ENCODE measurements around the gene ADAMTSL1. TPM values are rescaled to one million over a fixed set of nuclear protein-coding genes. Genes with fewer than 3 reads are reported as not detected.

ADAMTSL1 gene
- total RNA-seq, 1 experiment from 2014 or later = 1.2 TPM

GRCh38 chr9:18906656-18907395, 432.9 kb downstream of the ADAMTSL1 start:
- Histone ChIP-seq H3K9ac (ENCODE audit: extremely low read depth, insufficient read length, low read length) (no peak overlapping the region), H2BK15ac (ENCODE audit: low read depth, low read length) (no peak overlapping the region), H2BK12ac (ENCODE audit: insufficient read length, low read depth, low read length) (no peak overlapping the region), H3K4ac (ENCODE audit: low read depth, low read length) (no peak overlapping the region), H3K9me3 (ENCODE audit: control insufficient read depth, low read depth, low read length) (no peaks in the 10 kb centered on the region), H3K56ac (ENCODE audit: insufficient read length, low read depth, low read length) (no peak overlapping the region), H3K4me1 (ENCODE audit: insufficient read depth, low read length) (no peaks in the 10 kb centered on the region; the same call in 1 of the 2 replicates), H4K20me1 (ENCODE audit: control insufficient read depth, insufficient read depth, insufficient read length) (no peaks in the 10 kb centered on the region), H4K91ac (ENCODE audit: insufficient read length, low read depth, low read length) (no peak overlapping the region), H2BK120ac (ENCODE audit: low read depth, low read length, poor library complexity, severe bottlenecking) (no peak overlapping the region), H4K5ac (ENCODE audit: insufficient read length, low read depth, low read length) (no peak overlapping the region), H3K27ac (ENCODE audit: insufficient read length, low read depth, low read length) (no peak overlapping the region), H2BK5ac (ENCODE audit: insufficient read length, low read length) (no peak overlapping the region), H3K14ac (ENCODE audit: insufficient read depth, low read length) (no peak overlapping the region), H4K8ac (replicated peaks; ENCODE audit: insufficient read length, low read depth, low read length) (no peak overlapping the region), H3K4me2 (ENCODE audit: insufficient read depth, insufficient read length, low read length) (no peak overlapping the region), H3K79me2 (ENCODE audit: insufficient read depth, low read length) (no peaks in the 10 kb centered on the region), H3K79me1 (ENCODE audit: insufficient read depth, low read depth, low read length, poor library complexity, severe bottlenecking) (no peaks in the 10 kb centered on the region), H3T11ph (ENCODE audit: low read length) (no peak overlapping the region), H3K23ac (ENCODE audit: insufficient read length, low read depth, low read length) (no peak overlapping the region), H3K27me3 (ENCODE audit: insufficient read depth, low read length) (no peaks in the 10 kb centered on the region), H2AK5ac (ENCODE audit: insufficient read length, low read length) (no peak overlapping the region), H3K23me2 (ENCODE audit: insufficient read length, low read depth, low read length, poor library complexity, severe bottlenecking) (no peaks in the 10 kb centered on the region), H2AFZ (ENCODE audit: low read length) (no peak overlapping the region), H3K18ac (ENCODE audit: insufficient read length, low read depth, low read length) (no peak overlapping the region), H2BK20ac (ENCODE audit: low read depth, low read length, poor library complexity, severe bottlenecking) (no peak overlapping the region)
- H3K4me1 Mint-ChIP-seq = peaks cover 13 to 23% of the 10 kb centered on the region in 2 experiments
- no peak overlapping the region for H3K4me3 Mint-ChIP-seq
- no CpG with 5 or more reads among the region's 9 CpGs for WGBS (ENCODE audit: extremely low coverage, insufficient read length, low lambda C conversion rate)
- H3K9me3 Mint-ChIP-seq = peaks cover 0 to 11% of the 10 kb centered on the region in 2 experiments; a peak in 2 of 5 replicates
- H3K27ac Mint-ChIP-seq = no peak overlapping the region; a peak in 1 of 7 replicates
- TF ChIP-seq CTCF (conservative IDR thresholded peaks at IDR 0.05) = no peak
- no peaks in the 10 kb centered on the region for H3K27me3 Mint-ChIP-seq (ENCODE audit: low read depth)
- DNase-seq = no peak
- peaks cover 0 to 8% (median 1%) of the 10 kb centered on the region in 3 experiments; a peak in 3 of 7 replicates for H3K36me3 Mint-ChIP-seq (ENCODE audit: insufficient read depth in 1 of 3, low read depth in 3 of 3)

Measured in H9 (cell line).